Activated CD4-positive, CD25-positive, alpha-beta regulatory T cell treated with anti-CD3 and anti-CD28 coated beads, Interleukin-2, amount 50 U/mL, for 24 hours (primary cell): ENCODE data around the gene CCDC194.
A peak's percentile ranks its signal among the peaks of the same experiment; 100 is the strongest.

Experiments used
- ATAC-seq, 2 donors: fragments of 150-1000 bp; cut with Tn5 transposase; one replicate each; pipeline ENCODE4 v1.10.0; 2021; ENCODE audit warnings: mild to moderate bottlenecking in 1 of 2, moderate library complexity in 1 of 2

Gene CCDC194

GRCh38 chr19:17405250-17406045 is 11.5 kb upstream of the CCDC194 start, which contains the start of gene BST2:
Gene BST2 (minus strand): TSS chr19:17405630. CDS start chr19:17405575, 55 bp downstream.
- ATAC-seq, result peak; percentile 87 to 88

DNA sequence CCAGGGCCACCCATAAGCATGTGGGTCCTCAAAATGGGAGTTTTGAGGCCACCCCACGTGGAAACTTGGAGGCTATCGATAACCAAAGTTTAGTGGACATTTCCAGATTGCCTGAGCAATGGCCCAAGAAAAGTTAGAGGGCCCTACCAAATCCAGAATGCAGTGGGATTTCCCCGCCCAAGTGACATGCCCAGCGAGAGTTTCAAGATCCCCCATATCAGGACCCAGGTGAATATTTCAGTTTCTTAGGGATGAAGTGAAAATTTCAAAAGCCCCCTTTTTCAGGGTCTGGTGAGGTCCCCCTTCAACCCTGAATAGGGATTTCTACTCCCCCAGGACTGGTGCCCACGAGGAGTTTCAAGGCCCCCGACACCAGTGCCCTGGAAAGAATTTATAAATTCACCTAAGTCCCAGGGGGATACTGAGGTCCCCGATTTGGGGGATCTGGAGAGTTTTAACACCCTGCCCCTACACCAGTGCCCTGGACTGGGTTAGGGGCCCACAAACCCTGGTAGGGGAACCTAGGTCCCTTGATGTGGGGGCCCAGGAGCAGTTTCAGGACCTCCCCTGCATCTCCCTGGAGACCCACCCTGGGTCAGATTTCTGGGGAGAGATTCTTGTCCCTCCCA is 10.7 kb upstream of the CCDC194 start:
- no peak for ATAC-seq

GRCh38 chr19:17404015-17404414 is 10.0 kb upstream of the CCDC194 start:
- ATAC-seq, result no peak

DNA sequence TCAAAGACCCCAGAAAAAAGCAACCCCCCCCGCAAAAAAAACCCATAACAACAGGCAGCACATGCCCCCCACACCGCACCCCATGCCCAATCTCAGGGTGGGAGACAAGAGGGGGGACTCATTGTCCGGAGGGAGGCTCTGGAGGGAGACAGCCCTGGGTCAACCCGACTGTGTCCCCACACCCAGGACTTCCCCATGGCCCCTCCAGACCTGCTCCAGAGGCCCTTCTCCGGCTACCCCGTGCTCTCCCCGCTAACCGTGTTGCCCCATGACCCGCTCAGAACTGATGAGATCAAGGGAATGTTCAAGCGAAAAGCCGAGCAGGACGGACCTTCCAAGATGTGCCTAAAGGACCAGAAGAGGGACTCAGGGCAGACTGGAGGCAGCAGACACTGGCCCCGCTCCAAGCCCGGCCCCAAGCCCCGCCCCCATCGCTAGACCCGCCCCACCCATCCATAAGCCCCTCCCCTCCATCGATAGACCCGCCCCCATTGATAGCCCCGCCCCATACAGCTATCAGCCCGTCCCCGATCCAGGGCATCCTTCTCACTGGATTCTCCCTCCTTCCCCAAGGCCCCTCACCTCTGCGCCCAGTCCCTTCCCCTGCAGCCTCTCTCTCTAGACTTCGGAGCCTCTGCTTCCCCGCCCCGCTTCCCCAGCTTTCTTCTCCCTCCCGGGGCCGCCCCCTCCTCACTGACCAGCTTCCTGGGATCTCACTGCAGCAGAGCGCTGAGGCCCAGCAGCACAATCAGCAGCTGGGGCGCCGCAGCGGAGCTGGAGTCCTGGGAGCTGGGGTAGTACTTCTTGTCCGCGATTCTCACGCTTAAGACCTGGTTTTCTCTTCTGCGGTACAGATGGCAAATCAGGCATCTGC is 9.2 kb upstream of the CCDC194 start:
- peak in 1 of 2 donors; percentile 6 for ATAC-seq

DNA sequence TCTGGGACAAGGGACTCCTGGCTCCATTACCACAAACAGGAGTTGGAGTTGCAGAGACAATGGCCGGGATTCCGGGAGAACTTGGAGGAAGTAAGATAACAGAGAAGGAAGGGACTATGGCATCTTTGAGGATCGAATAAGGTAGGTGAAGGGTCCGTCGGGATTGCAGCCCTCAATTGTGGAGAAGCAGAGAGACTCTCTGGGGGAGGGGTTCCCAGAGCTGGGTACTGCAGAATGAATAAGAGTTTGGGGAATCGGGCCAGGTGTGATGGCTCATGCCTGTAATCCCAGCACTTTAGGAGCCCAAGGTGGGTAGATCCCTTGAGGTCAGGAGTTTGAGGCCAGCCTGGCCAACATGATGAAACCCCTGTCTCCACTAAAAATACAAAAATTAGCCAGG is 7.6 kb upstream of the CCDC194 start:
- no peak for ATAC-seq

GRCh38 chr19:17398902-17399527 is 5.0 kb upstream of the CCDC194 start:
- no peak for ATAC-seq

DNA sequence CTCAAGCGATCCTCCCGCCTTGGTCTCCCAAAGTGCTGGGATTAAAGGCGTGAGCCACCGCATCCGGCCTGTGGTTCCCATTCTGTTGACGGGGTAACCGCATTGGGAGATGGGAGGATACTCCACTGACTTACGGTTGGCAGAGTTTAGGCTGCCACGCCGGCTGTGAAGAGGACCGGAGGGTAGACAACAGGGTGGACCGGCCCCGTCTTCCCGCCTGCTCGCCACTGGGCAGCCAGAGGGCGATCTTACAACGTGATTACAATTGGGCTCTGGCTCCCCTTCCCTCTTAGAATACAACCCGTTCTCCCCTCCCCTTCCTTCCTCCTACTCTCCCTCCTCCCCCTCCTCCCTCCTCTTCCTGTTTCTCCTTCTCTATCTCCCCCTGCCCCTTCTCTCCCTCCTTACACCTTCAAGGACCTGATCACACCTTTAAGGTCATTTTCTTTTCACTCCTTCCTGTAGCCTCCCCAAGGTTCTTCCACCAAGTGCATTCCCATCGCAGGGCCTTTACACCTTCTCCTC is 957 bp upstream of the CCDC194 start:
- peak; percentile 32 to 42 for ATAC-seq

GRCh38 chr19:17393002-17393401 is 994 bp downstream of the CCDC194 start:
- ATAC-seq, result no peak

DNA sequence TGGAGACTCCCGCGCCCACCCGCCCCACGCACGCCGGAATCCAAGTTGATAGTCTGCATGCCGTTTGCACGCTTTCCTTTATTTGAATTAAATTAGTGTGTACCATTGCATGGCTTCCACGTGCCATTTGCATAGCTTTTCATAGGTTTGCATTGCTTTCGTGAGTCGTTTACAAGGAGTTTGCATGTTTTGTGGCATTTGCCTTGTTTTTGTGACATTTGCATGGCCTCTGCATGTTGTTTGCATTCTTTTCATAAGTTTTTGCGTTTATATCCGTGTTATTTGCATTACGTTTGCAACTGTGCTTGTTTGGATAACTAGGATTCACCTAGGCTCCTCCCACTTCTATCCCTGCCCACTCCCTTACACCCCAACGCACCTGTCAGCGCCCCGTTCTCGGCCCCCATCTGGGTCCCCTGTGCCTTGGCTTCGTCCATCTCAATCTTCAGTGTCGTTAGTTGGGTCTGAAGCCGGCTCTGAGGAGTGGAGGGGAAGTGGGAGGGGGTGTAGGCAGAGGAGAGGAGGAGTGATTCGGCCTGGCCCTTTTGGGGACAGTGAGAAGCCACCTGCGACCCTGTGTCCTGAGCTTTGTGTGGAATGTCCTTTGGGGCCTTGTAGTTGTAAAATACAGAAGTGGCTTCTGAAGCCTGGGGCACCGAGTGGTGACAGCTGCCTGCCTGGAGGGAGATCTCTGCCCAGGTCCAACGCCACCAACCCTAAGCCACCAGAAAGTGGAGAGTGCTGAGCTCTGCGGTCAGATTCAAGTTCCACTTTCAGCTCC is 2.4 kb downstream of the CCDC194 start:
- no peak for ATAC-seq

DNA sequence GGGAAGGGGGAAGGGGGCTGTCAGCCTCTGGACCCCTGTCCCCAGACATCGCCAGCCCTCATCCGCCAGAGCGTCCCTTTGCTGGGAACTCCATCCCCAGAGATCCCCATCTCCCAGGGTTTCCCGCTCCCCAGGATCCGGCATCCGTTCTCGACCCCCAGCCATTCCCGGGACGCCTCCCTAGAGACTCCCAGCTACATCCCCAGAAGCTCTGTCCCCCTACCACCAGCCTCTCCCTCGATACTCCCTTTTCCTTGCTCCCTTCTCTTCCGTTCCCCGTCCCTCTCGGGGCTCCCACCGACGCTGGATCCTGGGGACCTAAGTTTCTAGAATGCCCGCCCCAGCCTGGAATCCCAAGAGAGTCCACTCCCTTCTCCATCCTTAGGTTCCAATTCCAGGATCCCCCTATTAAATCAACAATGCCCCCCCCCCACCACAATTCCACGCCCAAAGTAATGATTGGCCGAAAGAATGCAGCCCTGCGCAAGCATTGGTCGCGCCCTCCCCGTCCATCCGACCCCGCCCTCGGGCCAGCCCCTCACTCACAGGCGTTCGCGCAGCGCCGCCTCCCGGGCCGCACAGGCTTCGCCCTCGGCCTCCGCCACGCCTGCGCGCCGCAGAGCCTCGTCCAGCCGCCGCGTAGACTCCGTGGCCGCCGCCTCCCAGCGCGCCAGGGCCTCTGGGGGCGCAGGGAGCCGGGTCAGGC is 3.2 kb downstream of the CCDC194 start:
- peak; percentile 97 to 99 for ATAC-seq

- no peak for ATAC-seq
Observed at GRCh38 chr19:17389957-17390664, 3.9 kb downstream of the CCDC194 start.

DNA sequence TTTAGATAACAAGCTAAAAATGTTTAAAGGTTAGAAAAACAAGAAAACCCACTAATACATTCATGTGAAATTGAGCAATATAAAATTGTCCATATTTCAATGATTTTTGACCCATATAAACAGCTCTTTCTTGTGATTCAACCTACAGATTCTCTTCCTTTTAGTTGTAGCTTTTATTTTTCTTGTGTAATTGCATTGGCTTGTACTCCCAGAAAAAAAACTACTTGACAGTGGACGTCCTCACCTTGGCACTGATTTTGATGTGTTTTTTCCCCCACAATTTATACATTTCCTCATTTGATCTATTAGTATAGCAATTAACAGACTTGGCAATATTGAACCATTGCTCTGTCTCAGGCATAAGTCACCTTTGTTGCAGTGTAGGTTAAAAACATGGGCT is 4.7 kb downstream of the CCDC194 start:
- ATAC-seq, result no peak

DNA sequence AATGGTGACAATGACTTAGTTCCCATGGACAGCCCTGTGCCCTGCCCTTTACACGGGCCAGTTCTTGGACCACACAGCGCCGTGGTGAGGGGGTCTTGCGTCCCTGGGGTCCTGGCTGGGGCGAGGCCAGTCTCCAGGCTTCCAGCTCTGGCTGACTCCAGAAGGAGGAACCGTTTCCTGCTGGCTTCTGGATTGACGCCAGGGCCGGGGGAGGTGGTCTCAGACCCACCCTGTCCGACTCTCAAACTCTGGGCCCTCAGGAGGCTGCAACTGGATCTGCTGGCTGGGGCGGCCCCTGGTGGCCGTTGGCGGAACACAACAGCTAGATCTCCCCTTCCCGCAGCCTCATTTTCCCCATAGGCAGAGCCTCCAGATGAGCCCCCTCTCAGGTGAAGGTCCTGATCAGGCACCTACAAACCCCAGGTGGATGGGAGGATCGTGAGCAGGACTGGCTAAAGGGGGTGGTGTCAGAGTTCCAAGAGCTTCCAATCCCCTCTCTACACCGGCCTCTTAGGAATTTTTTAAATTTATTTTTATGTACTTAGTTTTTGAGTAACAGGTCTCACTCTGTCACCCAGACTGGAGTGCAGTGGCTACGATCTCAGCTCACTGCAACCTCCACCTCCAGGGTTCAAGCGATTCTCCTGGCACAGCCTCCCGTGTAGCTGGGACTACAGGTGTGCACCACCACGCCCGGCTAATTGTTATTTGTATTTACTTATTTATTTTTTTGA is 8.0 kb downstream of the CCDC194 start:
- peak; percentile 24 to 29 for ATAC-seq

DNA sequence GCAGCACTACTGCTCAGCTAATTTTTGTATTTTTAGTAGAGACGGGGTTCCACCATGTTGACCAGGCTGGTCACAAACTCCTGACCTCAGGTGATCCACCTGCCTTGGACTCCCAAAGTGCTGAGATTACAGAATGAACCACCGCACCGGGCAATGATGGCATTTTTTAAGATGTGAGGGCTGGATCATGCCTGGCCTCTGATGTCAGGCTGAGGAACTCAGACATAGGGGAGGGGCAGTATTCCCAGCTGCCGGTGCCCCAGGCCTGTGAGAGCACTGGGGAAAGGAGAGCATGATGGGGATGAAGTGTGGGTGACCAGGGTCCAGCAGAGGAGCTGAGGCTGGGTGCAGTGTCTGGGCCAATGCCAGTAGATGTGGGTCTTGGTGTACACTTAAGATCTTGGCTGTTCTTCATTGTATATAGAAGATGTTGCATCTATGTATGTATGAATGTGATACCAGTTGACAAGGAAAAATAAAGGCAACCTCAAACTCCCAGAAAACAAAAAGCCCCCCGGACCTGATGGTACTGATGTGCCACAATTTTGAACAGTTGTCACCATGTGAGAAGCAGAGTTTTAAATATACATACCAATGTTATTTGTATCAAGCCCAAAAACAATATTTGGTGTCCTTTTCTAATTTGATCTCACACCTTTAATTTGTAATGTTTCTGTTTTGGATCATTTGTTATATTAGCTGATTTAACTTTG is 13.4 kb downstream of the CCDC194 start:
- no peak for ATAC-seq

- no peak for ATAC-seq
Observed at GRCh38 chr19:17379221-17379631, 14.8 kb downstream of the CCDC194 start.

DNA sequence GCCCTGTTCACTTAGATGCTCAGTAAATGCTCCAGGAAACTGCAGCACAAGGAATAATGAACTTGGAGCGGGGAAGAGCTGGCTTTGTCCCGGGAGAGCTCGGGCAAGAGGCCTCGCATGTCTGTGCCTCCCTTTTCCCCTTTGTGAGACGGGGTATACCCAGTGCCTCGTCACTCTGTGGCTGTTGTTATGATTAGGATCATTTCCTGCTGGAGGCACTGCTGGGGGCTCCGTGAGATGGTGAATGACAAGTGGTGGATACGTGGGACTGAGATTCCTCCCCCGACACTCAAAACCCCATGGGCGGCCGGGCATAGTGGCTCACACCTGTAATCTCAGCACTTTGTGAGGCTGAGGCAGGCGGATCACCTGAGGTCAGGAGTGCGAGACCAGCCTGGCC is 15.7 kb downstream of the CCDC194 start:
- ATAC-seq, result no peak

- ATAC-seq, result no peak
Observed at GRCh38 chr19:17376935-17377600, 16.9 kb downstream of the CCDC194 start, which contains the start of gene PLVAP. Gene PLVAP (minus strand): TSS chr19:17377342. CDS start chr19:17377288, 54 bp downstream.

DNA sequence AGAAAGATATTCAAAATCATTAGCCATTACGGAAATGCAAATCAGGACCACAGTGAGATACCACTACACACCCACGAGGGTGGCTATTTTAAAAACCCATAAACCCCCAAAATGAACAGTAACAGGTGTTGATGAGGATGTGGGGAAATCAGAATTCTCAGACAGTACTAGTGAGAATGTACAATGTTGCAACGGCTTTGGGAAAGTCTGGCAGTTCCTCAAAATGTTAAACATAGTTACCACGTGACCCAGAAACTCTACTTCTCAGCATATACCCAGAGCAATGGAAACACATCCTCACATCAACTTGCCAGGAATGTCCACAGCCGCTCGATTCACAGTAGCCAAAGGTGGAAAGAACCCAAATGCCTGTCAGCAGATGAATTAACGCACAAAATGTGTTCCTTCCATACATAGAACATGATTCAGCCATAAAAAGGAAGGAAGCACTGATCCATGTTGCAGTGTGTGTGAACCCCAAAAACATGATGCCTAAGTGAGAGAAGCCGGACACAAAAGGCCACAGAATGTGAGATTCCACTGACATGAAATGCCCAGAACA is 23.9 kb downstream of the CCDC194 start:
- ATAC-seq, result no peak
